ENCODE measurements around the gene ATOH8.

ATOH8 gene

GRCh38 chr2:85801871-85802270, 48.1 kb downstream of the ATOH8 start:
- Mint-ChIP-seq H3K4me3 (no peak overlapping the region), H3K27ac (no peak overlapping the region), H3K4me1 (ENCODE audit: low read depth) (peaks cover 10% of the 10 kb centered on the region), H3K27me3 (peaks cover 31% of the 10 kb centered on the region), H3K9me3 (peaks cover 6% of the 10 kb centered on the region), H3K36me3 (ENCODE audit: low read depth) (no peaks in the 10 kb centered on the region)
- intact Hi-C loops (cut with micrococcal nuclease) = no loop called here

- H3K9me3 Mint-ChIP-seq = peaks cover 6% of the 10 kb centered on the region
- no peak overlapping the region for H3K4me3 Mint-ChIP-seq
- H3K36me3 Mint-ChIP-seq (ENCODE audit: low read depth) = no peaks in the 10 kb centered on the region
- H3K27me3 Mint-ChIP-seq = peaks cover 25% of the 10 kb centered on the region
- H3K27ac Mint-ChIP-seq = no peak overlapping the region
- intact Hi-C loops (cut with micrococcal nuclease) = no loop called here
- H3K4me1 Mint-ChIP-seq (ENCODE audit: low read depth) = peaks cover 10% of the 10 kb centered on the region
Observed at GRCh38 chr2:85802354-85803103, 48.7 kb downstream of the ATOH8 start.

- intact Hi-C loops (cut with micrococcal nuclease) = no loop called here
- no peak overlapping the region for H3K27ac Mint-ChIP-seq
- no peaks in the 10 kb centered on the region for H3K36me3 Mint-ChIP-seq (ENCODE audit: low read depth)
- H3K4me3 Mint-ChIP-seq = no peak overlapping the region
- peaks cover 6% of the 10 kb centered on the region for H3K9me3 Mint-ChIP-seq
- H3K27me3 Mint-ChIP-seq = peaks cover 20% of the 10 kb centered on the region
- H3K4me1 Mint-ChIP-seq (ENCODE audit: low read depth) = peaks cover 10% of the 10 kb centered on the region
Observed at GRCh38 chr2:85803704-85804425, 50.1 kb downstream of the ATOH8 start.

GRCh38 chr2:85804583-85804982, 50.8 kb downstream of the ATOH8 start:
- peaks cover 6% of the 10 kb centered on the region for H3K9me3 Mint-ChIP-seq
- peaks cover 10% of the 10 kb centered on the region for H3K4me1 Mint-ChIP-seq (ENCODE audit: low read depth)
- peaks cover 14% of the 10 kb centered on the region for H3K27me3 Mint-ChIP-seq
- H3K27ac Mint-ChIP-seq = no peak overlapping the region
- no peaks in the 10 kb centered on the region for H3K36me3 Mint-ChIP-seq (ENCODE audit: low read depth)
- intact Hi-C loops (cut with micrococcal nuclease) = no loop called here
- no peak overlapping the region for H3K4me3 Mint-ChIP-seq

GRCh38 chr2:85806358-85807118, 52.7 kb downstream of the ATOH8 start:
- no peak overlapping the region for H3K27ac Mint-ChIP-seq
- H3K27me3 Mint-ChIP-seq = peaks cover 22% of the 10 kb centered on the region
- no peak overlapping the region for H3K4me3 Mint-ChIP-seq
- no peaks in the 10 kb centered on the region for H3K36me3 Mint-ChIP-seq (ENCODE audit: low read depth)
- H3K4me1 Mint-ChIP-seq (ENCODE audit: low read depth) = peaks cover 10% of the 10 kb centered on the region
- intact Hi-C loops (cut with micrococcal nuclease) = no loop called here
- H3K9me3 Mint-ChIP-seq = peaks cover 6% of the 10 kb centered on the region

GRCh38 chr2:85807756-85808155, 54.0 kb downstream of the ATOH8 start:
- intact Hi-C loops (cut with micrococcal nuclease) = no loop called here
- Mint-ChIP-seq H3K36me3 (ENCODE audit: low read depth) (no peaks in the 10 kb centered on the region), H3K4me3 (no peak overlapping the region), H3K27me3 (peaks cover 26% of the 10 kb centered on the region), H3K4me1 (ENCODE audit: low read depth) (peaks cover 10% of the 10 kb centered on the region), H3K9me3 (no peaks in the 10 kb centered on the region), H3K27ac (no peak overlapping the region)

GRCh38 chr2:85810371-85811179, 56.8 kb downstream of the ATOH8 start:
- intact Hi-C loops (cut with micrococcal nuclease) = loop anchor here (5.0 kb wide), 1 partner anchor 58 kb away; the partner anchor contains the start of gene ATOH8

GRCh38 chr2:85811180-85812093, 57.6 kb downstream of the ATOH8 start:
- H3K27ac Mint-ChIP-seq = no peak overlapping the region
- H3K4me3 Mint-ChIP-seq = no peak overlapping the region
- H3K9me3 Mint-ChIP-seq = no peaks in the 10 kb centered on the region
- peaks cover 25% of the 10 kb centered on the region for H3K27me3 Mint-ChIP-seq
- no peaks in the 10 kb centered on the region for H3K4me1 Mint-ChIP-seq (ENCODE audit: low read depth)
- H3K36me3 Mint-ChIP-seq (ENCODE audit: low read depth) = no peaks in the 10 kb centered on the region
- intact Hi-C loops (cut with micrococcal nuclease) = loop anchor here (5.0 kb wide), 1 partner anchor 59 kb away; the partner anchor contains the start of gene ATOH8

More at GRCh38 chr2:85810371-85811179, 56.8 kb downstream of the ATOH8 start:
- no peaks in the 10 kb centered on the region for H3K36me3 Mint-ChIP-seq (ENCODE audit: low read depth)
- no peak overlapping the region for H3K4me3 Mint-ChIP-seq
- no peaks in the 10 kb centered on the region for H3K9me3 Mint-ChIP-seq
- no peaks in the 10 kb centered on the region for H3K4me1 Mint-ChIP-seq (ENCODE audit: low read depth)
- H3K27ac Mint-ChIP-seq = no peak overlapping the region
- peaks cover 22% of the 10 kb centered on the region for H3K27me3 Mint-ChIP-seq

- no peaks in the 10 kb centered on the region for H3K36me3 Mint-ChIP-seq (ENCODE audit: low read depth)
- no peak overlapping the region for H3K27ac Mint-ChIP-seq
- no peak overlapping the region for H3K4me3 Mint-ChIP-seq
- no peaks in the 10 kb centered on the region for H3K9me3 Mint-ChIP-seq
- no peaks in the 10 kb centered on the region for H3K4me1 Mint-ChIP-seq (ENCODE audit: low read depth)
- intact Hi-C loops (cut with micrococcal nuclease) = loop anchor here (5.0 kb wide), 1 partner anchor 60 kb away; the partner anchor contains the start of gene ATOH8
- H3K27me3 Mint-ChIP-seq = peaks cover 27% of the 10 kb centered on the region
Observed at GRCh38 chr2:85812094-85812735, 58.4 kb downstream of the ATOH8 start.

- Mint-ChIP-seq H3K4me3 (no peak overlapping the region), H3K9me3 (no peaks in the 10 kb centered on the region), H3K4me1 (ENCODE audit: low read depth) (no peaks in the 10 kb centered on the region), H3K36me3 (ENCODE audit: low read depth) (no peaks in the 10 kb centered on the region), H3K27me3 (peaks cover 38% of the 10 kb centered on the region), H3K27ac (no peak overlapping the region)
- intact Hi-C loops (cut with micrococcal nuclease) = loop anchor here (5.0 kb wide), 1 partner anchor 61 kb away; the partner anchor contains the start of gene ATOH8
Observed at GRCh38 chr2:85813211-85813981, 59.6 kb downstream of the ATOH8 start.

GRCh38 chr2:85813982-85814801, 60.4 kb downstream of the ATOH8 start:
- H3K27me3 Mint-ChIP-seq = peaks cover 41% of the 10 kb centered on the region
- intact Hi-C loops (cut with micrococcal nuclease) = loop anchor here (1.0 to 5.0 kb wide), 3 partner anchors 62 to 177 kb away; partner anchors contain the start of gene ATOH8
- H3K4me1 Mint-ChIP-seq (ENCODE audit: low read depth) = no peaks in the 10 kb centered on the region
- H3K27ac Mint-ChIP-seq = no peak overlapping the region
- H3K9me3 Mint-ChIP-seq = no peaks in the 10 kb centered on the region
- H3K4me3 Mint-ChIP-seq = no peak overlapping the region
- H3K36me3 Mint-ChIP-seq (ENCODE audit: low read depth) = no peaks in the 10 kb centered on the region
